Neuron (in vitro differentiated cells): ENCODE measurements around the gene PACRG.

Experiments
- H2AFZ ChIP-seq: one replicate; pipeline ENCODE4 v1.6.1; 2013; ENCODE audit warnings: low read depth, mild to moderate bottlenecking, inconsistent platforms, low read length, moderate library complexity
- H3K27me3 ChIP-seq: one replicate; pipeline ENCODE4 v1.6.1; 2013; ENCODE audit warnings: low read length; ENCODE audit not compliant: insufficient read depth
- H3K36me3 ChIP-seq: one replicate; pipeline ENCODE4 v1.6.1; 2013; ENCODE audit warnings: low read length; ENCODE audit not compliant: insufficient read depth
- H3K4me1 ChIP-seq: one replicate; pipeline ENCODE4 v1.6.1; 2013; ENCODE audit warnings: low read length; ENCODE audit not compliant: insufficient read depth
- H3K4me3 ChIP-seq: 2 replicates; pipeline ENCODE4 v1.5.1; 2013; ENCODE audit warnings: mild to moderate bottlenecking, low read length, moderate library complexity
- H3K9me3 ChIP-seq: one replicate; pipeline ENCODE4 v1.6.1; 2013; ENCODE audit warnings: low read length

PACRG gene

DNA sequence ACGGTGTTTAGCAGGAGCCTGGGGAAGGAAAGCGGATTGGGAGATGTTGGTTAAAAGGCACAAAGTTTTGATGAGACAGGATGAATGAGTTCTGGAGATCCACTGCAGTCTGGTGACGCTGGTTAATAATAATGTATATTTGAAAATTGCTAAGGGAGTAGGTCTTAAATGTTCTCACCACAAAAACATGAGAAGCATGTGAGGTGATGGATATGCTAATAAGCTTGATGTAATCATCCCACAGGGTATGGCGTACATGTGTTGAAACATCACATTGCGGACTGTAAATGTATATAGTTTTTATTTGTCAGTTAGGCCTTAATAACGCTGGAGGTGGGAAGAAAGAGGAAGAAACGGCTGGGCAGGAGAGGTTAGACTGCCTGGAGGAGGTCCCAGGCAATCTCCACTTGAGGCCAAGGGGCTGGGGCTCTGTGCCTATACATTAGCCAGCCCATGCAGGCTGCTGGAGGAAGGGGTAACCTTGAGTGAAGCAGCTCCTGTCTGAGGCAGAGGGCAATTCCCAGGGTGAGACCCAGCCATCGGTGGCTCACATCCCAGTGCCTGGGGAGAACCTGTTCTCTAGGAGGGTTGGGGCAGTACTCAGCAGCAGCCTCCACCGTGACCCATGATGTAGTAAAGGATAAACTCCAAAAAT, 498.5 kb downstream of the PACRG start:
- no peaks in the 10 kb centered on the region for H3K4me1 ChIP-seq
- no peaks in the 10 kb centered on the region for H3K36me3 ChIP-seq
- H3K27me3 ChIP-seq = no peaks in the 10 kb centered on the region
- H3K4me3 ChIP-seq = no peak overlapping the region
- no peak overlapping the region for H2AFZ ChIP-seq
- H3K9me3 ChIP-seq = no peaks in the 10 kb centered on the region

DNA sequence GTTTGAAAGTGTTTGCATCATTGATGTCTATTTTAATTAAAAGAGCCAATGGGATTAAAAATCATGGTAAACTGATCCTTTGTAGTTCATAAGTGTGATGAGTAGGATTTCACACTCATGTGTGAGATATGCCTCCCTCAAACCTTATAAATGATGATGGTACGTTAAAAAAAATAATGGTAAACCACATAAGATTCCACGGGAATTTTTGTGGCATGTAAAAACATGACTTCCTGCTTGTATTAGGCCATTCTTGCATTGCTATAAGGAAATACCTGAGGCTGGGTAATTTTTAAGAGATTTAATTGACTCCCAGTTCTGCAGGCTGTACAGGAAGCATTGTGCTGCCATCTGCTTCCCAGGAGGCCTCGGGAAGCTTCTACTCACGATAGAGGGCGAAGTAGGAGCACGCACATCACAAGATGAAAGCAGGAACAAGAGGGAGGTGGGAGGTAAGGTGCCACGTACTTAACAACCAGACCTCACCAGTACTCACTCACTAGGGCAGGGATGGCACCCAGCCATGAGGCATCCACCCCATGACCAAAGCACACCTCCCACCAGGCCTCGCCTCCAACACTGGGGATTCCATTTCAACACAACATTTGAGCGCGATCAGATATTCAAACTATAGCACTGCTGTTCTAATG, 499.2 kb downstream of the PACRG start:
- no peaks in the 10 kb centered on the region for H3K36me3 ChIP-seq
- no peaks in the 10 kb centered on the region for H3K9me3 ChIP-seq
- H3K27me3 ChIP-seq = no peaks in the 10 kb centered on the region
- no peak overlapping the region for H2AFZ ChIP-seq
- no peaks in the 10 kb centered on the region for H3K4me1 ChIP-seq
- H3K4me3 ChIP-seq = no peak overlapping the region

DNA sequence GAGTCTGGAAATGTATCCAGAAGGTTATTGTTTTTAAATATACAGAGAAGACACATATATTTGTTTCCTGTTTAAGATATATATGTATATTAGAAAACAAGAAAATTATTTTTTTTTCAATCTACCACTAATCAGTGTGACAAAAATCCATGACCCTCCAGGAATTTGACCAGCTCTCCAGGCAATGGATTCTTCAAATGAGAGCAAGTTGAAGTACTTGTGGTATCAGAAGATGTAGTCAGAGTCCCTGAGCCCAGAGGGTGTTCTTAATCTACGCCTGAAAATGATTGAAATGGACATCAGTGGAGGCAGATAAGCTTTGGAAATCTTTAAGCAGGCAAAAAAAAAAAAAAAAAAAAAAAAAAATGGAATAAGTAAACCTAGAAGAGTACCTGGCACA, 500.3 kb downstream of the PACRG start:
- H3K9me3 ChIP-seq = no peaks in the 10 kb centered on the region
- no peaks in the 10 kb centered on the region for H3K27me3 ChIP-seq
- no peak overlapping the region for H2AFZ ChIP-seq
- no peak overlapping the region for H3K4me3 ChIP-seq
- H3K36me3 ChIP-seq = no peaks in the 10 kb centered on the region
- no peaks in the 10 kb centered on the region for H3K4me1 ChIP-seq

DNA sequence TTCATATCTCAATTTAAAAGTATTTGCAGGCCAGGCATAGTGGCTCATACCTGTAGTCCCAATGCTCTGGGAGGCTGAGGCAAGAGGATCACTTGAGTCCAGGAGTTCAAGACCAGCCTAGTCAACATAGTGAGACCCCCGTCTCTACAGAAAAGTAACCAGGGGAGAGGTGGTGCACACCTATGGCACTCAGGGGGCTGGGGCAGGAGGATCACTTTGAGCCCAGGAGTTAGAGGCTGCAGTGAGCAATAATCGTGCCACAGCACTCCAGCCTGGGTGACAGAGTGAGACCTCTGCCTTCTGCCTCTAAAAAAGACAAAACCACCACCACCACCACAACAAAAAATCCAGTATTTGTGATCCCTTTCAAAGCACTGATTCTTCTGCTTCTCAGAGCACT, 501.3 kb downstream of the PACRG start:
- H2AFZ ChIP-seq = no peak overlapping the region
- H3K4me3 ChIP-seq = no peak overlapping the region
- H3K27me3 ChIP-seq = no peaks in the 10 kb centered on the region
- no peaks in the 10 kb centered on the region for H3K36me3 ChIP-seq
- H3K4me1 ChIP-seq = no peaks in the 10 kb centered on the region
- no peaks in the 10 kb centered on the region for H3K9me3 ChIP-seq

DNA sequence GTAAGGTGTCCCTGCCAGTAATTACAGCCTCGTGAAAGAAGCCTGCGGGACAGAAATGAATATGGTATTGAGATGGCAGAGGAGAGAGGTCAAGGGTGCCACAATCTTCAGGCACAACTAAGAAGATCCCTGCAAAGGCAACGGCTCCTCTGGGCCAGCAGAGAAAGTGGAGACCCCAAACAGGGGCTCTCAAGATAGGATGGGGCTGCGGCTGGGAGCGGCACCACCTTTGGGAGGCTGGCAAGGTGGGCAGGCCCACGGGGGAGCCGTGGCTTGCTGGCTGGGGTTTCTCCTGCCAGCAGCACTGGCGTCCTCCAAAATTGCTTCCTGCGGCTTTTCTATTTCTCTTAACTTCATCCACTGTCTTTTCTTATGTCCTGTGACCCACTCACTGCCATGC, 503.1 kb downstream of the PACRG start:
- no peaks in the 10 kb centered on the region for H3K9me3 ChIP-seq
- H3K4me1 ChIP-seq = no peaks in the 10 kb centered on the region
- H3K27me3 ChIP-seq = no peaks in the 10 kb centered on the region
- H2AFZ ChIP-seq = no peak overlapping the region
- H3K4me3 ChIP-seq = no peak overlapping the region
- H3K36me3 ChIP-seq = no peaks in the 10 kb centered on the region

DNA sequence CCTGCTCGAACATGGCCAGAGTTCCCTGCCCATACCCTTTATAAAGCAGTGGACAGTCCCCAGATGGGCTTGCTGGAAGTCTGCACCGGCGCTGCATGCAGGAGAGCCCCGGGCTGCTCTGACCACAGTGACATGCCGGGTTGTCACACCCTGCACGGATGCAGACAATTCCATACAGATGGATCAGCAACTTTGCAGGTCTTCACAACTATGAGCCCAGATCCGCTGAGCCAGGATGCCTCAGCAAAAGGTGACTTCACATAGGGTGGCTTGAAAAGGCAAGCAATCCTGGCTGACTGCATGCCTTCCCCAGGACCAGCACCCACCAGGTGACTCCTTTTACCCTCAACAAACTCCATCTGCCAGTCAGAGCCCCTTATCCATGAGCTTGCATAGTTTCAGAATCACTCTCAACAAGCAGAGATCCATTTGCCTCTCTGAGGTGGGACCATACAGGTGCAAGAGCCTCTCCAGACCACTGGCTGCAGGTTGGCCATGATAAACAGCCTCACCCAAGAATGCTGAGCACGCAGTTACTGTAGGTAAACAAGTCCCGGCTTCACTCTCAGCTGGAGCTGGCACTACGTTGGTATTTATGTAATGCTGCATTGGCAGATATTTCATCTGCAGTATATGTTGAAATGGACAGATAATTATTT, 503.7 kb downstream of the PACRG start:
- Histone ChIP-seq H3K36me3 (no peaks in the 10 kb centered on the region), H3K4me1 (no peaks in the 10 kb centered on the region), H3K9me3 (no peaks in the 10 kb centered on the region), H3K27me3 (no peaks in the 10 kb centered on the region), H2AFZ (no peak overlapping the region), H3K4me3 (no peak overlapping the region)

DNA sequence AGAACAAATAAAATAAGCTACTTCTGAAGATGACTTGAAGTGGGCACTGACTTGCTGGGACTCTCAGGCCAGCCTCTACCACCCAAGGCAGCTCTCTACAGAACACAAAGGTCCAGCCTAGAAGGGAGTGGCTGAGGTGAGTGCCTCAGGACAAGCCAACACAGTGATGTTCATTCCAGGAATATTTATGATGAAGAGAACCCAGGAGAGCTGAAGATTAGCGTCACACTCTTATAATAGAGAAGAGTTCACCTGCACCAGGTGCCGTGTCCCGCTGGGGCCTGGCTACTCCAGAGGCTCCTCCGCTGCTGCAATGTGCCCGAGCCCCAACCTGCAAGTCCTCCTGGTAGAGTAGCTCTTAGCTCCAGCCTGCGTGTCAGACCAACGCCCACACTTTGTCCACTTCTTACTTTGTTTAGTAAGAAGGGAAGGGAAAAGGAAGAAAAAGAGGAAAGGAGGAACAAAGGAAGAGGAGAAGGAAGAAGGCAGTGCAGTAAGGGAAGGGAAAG, 504.3 kb downstream of the PACRG start:
- Histone ChIP-seq H3K4me1 (no peaks in the 10 kb centered on the region), H3K27me3 (no peaks in the 10 kb centered on the region), H3K4me3 (no peak overlapping the region), H3K36me3 (no peaks in the 10 kb centered on the region), H2AFZ (no peak overlapping the region), H3K9me3 (no peaks in the 10 kb centered on the region)

DNA sequence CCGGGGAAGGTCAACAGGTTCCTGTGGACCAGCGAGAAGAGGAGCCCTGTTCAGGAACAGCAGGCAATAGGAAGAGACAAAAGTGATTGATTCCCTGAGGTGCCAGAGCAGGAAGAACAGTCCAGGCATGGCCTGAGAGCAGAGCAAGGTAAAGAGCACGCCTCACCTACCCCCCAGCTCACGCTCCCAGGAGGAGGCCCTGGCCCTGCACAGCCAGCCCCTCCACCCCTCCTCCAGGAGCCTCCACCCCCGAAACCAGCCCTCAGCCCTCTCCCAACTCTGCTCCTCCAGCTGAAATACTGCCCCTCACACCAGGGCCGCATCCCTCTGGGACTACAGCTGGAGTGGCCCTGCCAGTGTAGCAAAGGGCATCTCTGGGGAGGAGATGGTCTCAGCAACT, 504.9 kb downstream of the PACRG start:
- Histone ChIP-seq H2AFZ (no peak overlapping the region), H3K4me1 (no peaks in the 10 kb centered on the region), H3K36me3 (no peaks in the 10 kb centered on the region), H3K27me3 (no peaks in the 10 kb centered on the region), H3K9me3 (no peaks in the 10 kb centered on the region), H3K4me3 (no peak overlapping the region)

DNA sequence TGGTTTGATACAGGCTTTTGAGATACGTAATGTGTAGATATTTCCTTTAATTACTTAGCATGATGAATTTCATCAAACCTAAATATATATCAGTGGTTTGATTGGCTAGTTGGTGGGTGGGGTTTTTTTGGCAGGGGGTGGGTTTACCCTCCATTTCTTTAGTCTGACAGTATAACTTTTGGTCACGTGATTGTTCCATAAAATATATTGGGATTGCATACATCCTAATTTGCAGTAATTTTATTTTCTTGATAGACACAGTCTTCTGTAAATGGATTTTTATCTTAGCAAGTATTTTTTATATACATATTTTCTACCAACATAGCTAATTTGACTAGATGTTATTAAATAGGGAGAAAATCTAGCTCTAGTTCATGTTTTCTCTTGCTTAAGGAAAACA, 509.3 kb downstream of the PACRG start:
- Histone ChIP-seq H3K36me3 (no peaks in the 10 kb centered on the region), H3K9me3 (peaks cover 3% of the 10 kb centered on the region)

DNA sequence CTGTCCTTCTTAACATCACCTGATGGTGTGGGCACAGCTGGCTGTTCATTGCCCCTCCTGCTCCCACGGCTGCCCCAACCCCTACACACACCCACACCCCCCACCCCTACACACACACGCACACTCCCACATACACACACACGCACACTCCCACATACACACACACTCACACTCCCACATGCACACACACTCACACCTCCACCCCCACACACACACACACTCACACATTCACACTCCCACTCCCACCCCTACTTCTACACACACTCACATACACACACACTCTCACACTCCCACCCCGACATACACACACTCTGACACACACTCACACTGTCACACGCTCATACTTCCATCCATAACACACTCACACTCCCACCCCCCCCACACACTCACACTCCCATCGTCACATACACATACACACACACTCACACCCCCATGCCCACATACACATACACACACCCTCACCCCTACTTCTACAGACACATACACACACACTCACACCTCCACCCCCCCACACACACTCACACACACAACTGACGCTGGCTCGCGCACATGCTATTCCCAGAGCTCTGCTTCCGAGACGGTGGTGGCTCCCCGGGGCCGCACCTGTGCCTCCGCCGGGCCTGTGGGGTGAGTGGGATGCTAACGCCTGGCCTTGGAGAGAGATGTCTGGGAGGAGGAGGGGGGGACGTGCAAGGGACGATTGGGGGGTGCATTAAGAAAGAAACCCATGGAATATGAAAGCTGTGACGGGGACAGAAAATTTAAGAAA, 512.0 kb downstream of the PACRG start:
- no peaks in the 10 kb centered on the region for H3K36me3 ChIP-seq
- peaks cover 3% of the 10 kb centered on the region for H3K9me3 ChIP-seq
- no peaks in the 10 kb centered on the region for H3K4me1 ChIP-seq
- no peak overlapping the region for H3K4me3 ChIP-seq
- H2AFZ ChIP-seq = no peak overlapping the region
- no peaks in the 10 kb centered on the region for H3K27me3 ChIP-seq

More for the DNA sequence above, 509.3 kb downstream of the PACRG start:
- Histone ChIP-seq H3K4me3 (no peak overlapping the region), H3K27me3 (no peaks in the 10 kb centered on the region), H3K4me1 (no peaks in the 10 kb centered on the region), H2AFZ (no peak overlapping the region)

DNA sequence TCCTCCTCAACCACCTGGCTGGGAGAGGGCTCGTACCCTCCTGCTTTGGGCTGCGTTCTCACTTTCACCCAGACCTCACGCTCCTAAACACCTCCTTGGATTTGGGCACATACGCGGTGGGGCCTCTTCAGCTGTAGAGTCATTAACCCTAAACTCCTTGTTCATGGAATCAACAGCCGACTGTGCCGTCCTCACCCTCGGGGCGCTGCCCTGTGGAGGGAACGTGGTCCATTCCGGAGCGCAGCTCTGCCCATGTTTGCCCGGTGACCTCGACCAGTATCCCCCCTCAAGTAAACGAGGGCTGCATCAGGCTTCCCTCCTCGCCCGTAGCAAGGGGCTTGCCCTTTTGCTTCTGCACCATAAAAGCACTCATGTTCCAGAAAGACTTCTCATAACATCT, 512.8 kb downstream of the PACRG start:
- no peak overlapping the region for H3K4me3 ChIP-seq
- H3K27me3 ChIP-seq = no peaks in the 10 kb centered on the region
- no peak overlapping the region for H2AFZ ChIP-seq
- no peaks in the 10 kb centered on the region for H3K36me3 ChIP-seq
- no peaks in the 10 kb centered on the region for H3K4me1 ChIP-seq
- peaks cover 3% of the 10 kb centered on the region for H3K9me3 ChIP-seq

DNA sequence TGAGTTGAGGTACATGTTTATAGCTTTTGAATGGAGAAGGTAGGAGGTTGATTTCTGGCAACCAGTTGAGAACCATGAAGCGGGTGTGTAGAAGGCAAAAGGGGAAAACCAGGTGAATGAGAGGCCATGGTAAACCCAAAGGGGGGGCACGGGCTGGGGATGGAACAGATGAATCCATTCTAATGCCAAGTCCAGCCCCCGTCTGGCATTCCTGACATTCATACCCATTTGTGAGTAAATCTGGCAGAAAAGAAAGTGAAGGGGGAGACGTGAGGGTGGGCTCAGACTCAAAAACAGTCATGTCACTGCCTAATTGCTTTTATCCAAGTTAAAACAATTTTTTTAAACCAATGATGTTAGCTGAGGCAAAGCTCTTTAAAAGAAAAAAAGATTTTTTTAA, 513.9 kb downstream of the PACRG start:
- Histone ChIP-seq H3K4me1 (peaks cover 5% of the 10 kb centered on the region), H3K36me3 (no peaks in the 10 kb centered on the region), H3K9me3 (peaks cover 3% of the 10 kb centered on the region), H2AFZ (no peak overlapping the region), H3K4me3 (no peak overlapping the region), H3K27me3 (no peaks in the 10 kb centered on the region)

DNA sequence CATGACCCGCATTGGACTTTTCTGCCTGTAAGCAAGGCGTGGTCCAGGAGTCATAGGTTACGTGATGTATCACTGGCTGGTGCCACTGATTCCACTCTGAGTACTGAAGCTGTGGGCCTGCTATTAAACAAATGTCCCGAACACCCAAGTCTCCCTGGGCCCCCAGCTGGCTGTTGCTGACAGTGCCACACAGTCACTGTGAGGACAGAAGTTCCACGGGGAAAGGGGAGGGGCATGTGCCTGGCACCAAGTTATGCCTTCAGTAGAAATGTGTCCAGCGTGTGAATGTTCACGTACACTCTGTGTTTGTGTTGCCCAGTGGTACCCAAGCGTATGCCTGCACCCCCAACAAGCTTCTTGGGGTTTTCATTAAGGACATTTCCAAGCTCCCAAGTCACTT, 515.3 kb downstream of the PACRG start:
- Histone ChIP-seq H2AFZ (no peak overlapping the region), H3K4me1 (peaks cover 19% of the 10 kb centered on the region), H3K27me3 (no peaks in the 10 kb centered on the region), H3K4me3 (no peak overlapping the region), H3K36me3 (no peaks in the 10 kb centered on the region), H3K9me3 (peaks cover 3% of the 10 kb centered on the region)
